Stimulated activated CD4-positive, alpha-beta T cell treated with anti-CD3 and anti-CD28 coated beads, Interleukin-2, amount 100 ng/mL, for 24 hours (primary cell): ENCODE data around the gene GABRG2.
"Not testable (repeated sequence)": the region's sequence is repeated elsewhere in the genome, so short reads cannot be mapped to it uniquely, and the experiment has no call there.

Experiments used
- DNase-seq, 2 donors: peaks; one replicate each; pipeline ENCODE4 v3.0.0-alpha.2; 2020

Gene GABRG2

GRCh38 chr5:162067655-162068411 lies at the start of gene GABRG2:
GABRG2 (plus strand) TSS chr5:162067773; CDS start chr5:162068000, 227 bp downstream.
- no peak for DNase-seq

GRCh38 chr5:162025312-162025711 lies 42.3 kb upstream of the GABRG2 start:
- DNase-seq = no peak

- no peak for DNase-seq
Observed at GRCh38 chr5:162026803-162027202, 40.8 kb upstream of the GABRG2 start.

GRCh38 chr5:162037431-162037830 lies 30.1 kb upstream of the GABRG2 start:
- DNase-seq = no peak

GRCh38 chr5:162047279-162047678 lies 20.3 kb upstream of the GABRG2 start:
- DNase-seq = no peak

GRCh38 chr5:162052676-162053075 lies 14.9 kb upstream of the GABRG2 start:
- DNase-seq = no peak

GRCh38 chr5:162055095-162055494 lies 12.5 kb upstream of the GABRG2 start:
- not testable (repeated sequence) for DNase-seq

GRCh38 chr5:162067162-162067561 lies 411 bp upstream of the GABRG2 start:
- no peak for DNase-seq

- peak in 1 of 2 donors; percentile 1 for DNase-seq
Observed at GRCh38 chr5:162068412-162068811, 839 bp downstream of the GABRG2 start.

GRCh38 chr5:162068936-162069335 lies 1.4 kb downstream of the GABRG2 start:
- DNase-seq = no peak

- DNase-seq = no peak
Observed at GRCh38 chr5:162078805-162079204, 11.2 kb downstream of the GABRG2 start.

GRCh38 chr5:162091336-162091735 lies 23.8 kb downstream of the GABRG2 start:
- DNase-seq = no peak

- DNase-seq = no peak
Observed at GRCh38 chr5:162096448-162096847, 28.9 kb downstream of the GABRG2 start.

GRCh38 chr5:162107591-162107990 lies 40.0 kb downstream of the GABRG2 start:
- no peak for DNase-seq

- DNase-seq = no peak
Observed at GRCh38 chr5:162119801-162120200, 52.2 kb downstream of the GABRG2 start.

GRCh38 chr5:162128117-162128516 lies 60.5 kb downstream of the GABRG2 start:
- no peak for DNase-seq

GRCh38 chr5:162132348-162132747 lies 64.8 kb downstream of the GABRG2 start:
- no peak for DNase-seq

- no peak for DNase-seq
Observed at GRCh38 chr5:162139190-162139589, 71.6 kb downstream of the GABRG2 start.

GRCh38 chr5:162154242-162154641 lies 86.7 kb downstream of the GABRG2 start:
- DNase-seq = no peak

- DNase-seq = no peak
Observed at GRCh38 chr5:162160401-162160800, 92.8 kb downstream of the GABRG2 start.

GRCh38 chr5:162163663-162164062 lies 96.1 kb downstream of the GABRG2 start:
- DNase-seq = no peak

GRCh38 chr5:162174358-162174974 lies 106.9 kb downstream of the GABRG2 start:
- DNase-seq = no peak

GRCh38 chr5:162187371-162187770 lies 119.8 kb downstream of the GABRG2 start:
- no peak for DNase-seq

GRCh38 chr5:162189719-162190118 lies 122.1 kb downstream of the GABRG2 start:
- no peak for DNase-seq

GRCh38 chr5:162193012-162193411 lies 125.4 kb downstream of the GABRG2 start:
- DNase-seq = no peak
